Measurements from ENCODE around the gene MMP3.
A peak's percentile ranks its signal among the peaks of the same experiment; 100 is the strongest.
"Not testable (repeated sequence)": the region's sequence is repeated elsewhere in the genome, so short reads cannot be mapped to it uniquely, and the experiment has no call there.

The MMP3 gene

GRCh38 chr11:102843489-102843888 lies at the start of gene MMP3:
Gene MMP3 (minus strand): TSS chr11:102843609. CDS start chr11:102843546, 63 bp downstream.
- no peaks in the 10 kb centered on the region for H3K36me3 ChIP-seq (ENCODE audit: insufficient read depth, low read length)

DNA sequence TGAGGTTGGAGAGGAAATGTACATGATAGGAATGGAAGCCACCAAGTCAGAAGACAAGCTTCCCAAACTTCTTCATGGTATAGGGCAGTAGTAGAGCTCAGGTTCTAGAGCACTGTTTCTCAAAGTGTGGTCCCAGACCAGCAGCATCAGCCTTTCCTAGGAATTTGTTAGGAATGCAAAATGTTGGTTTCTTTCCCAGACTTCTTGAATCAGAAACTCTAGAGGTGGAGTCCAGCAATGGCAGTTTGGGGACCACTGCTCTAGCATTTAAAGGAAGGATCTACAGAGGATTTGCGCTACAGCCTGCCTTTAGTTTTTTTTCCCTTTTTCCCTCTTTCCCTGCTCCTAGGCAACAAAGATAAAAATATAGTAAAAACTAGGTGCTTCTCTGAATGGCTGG lies 48.3 kb upstream of the MMP3 start:
- Histone ChIP-seq H3K36me3 (ENCODE audit: insufficient read depth, low read length) (no peaks in the 10 kb centered on the region), H3K27ac (ENCODE audit: low read depth, low read length) (no peak overlapping the region), H3K4me3 (ENCODE audit: low read depth in 1 of 2, low read length in 2 of 2) (no peak overlapping the region), H3K27me3 (ENCODE audit: control insufficient read depth in 1 of 2, insufficient read depth in 2 of 2, low read length in 2 of 2) (no peaks in the 10 kb centered on the region), H3K9me3 (ENCODE audit: low read length) (no peaks in the 10 kb centered on the region), H3K4me1 (ENCODE audit: insufficient read depth, low read length) (no peaks in the 10 kb centered on the region), H3K9ac (ENCODE audit: low read length) (no peak overlapping the region)

More at GRCh38 chr11:102843489-102843888, at the start of gene MMP3:
- H3K27me3 ChIP-seq (ENCODE audit: control insufficient read depth in 1 of 2, insufficient read depth in 2 of 2, low read length in 2 of 2), result no peaks in the 10 kb centered on the region
- no peak within 1 kb of the TSS for H3K9ac ChIP-seq (ENCODE audit: low read length)
- H3K4me3 ChIP-seq (ENCODE audit: low read depth in 1 of 2, low read length in 2 of 2), result no peak within 1 kb of the TSS
- H3K9me3 ChIP-seq (ENCODE audit: low read length), result no peaks in the 10 kb centered on the region
- H3K4me1 ChIP-seq (ENCODE audit: insufficient read depth, low read length), result no peaks in the 10 kb centered on the region
- no peak within 1 kb of the TSS for H3K27ac ChIP-seq (ENCODE audit: low read depth, low read length)

DNA sequence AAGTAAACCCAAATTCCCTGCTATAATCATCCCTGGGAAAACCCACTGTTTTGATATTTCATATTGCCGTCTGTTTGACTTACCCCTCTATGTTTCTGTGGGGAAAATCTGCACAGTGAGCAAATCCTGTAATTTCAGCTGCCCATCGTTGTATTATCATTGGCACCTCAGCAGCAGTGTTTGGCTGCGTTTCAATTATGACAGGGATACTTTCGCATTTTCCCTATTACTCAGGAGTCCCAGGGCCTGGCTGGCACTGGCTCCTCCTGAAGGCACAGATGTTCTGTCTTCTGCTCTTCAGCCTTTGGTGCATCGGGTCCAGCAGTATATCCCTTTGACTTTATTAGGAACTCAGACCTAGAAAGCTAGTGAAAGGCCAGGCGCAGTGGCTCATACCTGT lies 43.6 kb upstream of the MMP3 start:
- Histone ChIP-seq H3K9ac (ENCODE audit: low read length) (no peak overlapping the region), H3K27me3 (ENCODE audit: control insufficient read depth in 1 of 2, insufficient read depth in 2 of 2, low read length in 2 of 2) (no peaks in the 10 kb centered on the region), H3K27ac (ENCODE audit: low read depth, low read length) (no peak overlapping the region), H3K4me3 (ENCODE audit: low read depth in 1 of 2, low read length in 2 of 2) (no peak overlapping the region), H3K4me1 (ENCODE audit: insufficient read depth, low read length) (no peaks in the 10 kb centered on the region), H3K9me3 (ENCODE audit: low read length) (no peaks in the 10 kb centered on the region), H3K36me3 (ENCODE audit: insufficient read depth, low read length) (no peaks in the 10 kb centered on the region)

GRCh38 chr11:102883141-102883540 lies 39.7 kb upstream of the MMP3 start:
- Histone ChIP-seq H3K9me3 (ENCODE audit: low read length) (no peaks in the 10 kb centered on the region), H3K4me3 (ENCODE audit: low read depth in 1 of 2, low read length in 2 of 2) (no peak overlapping the region), H3K36me3 (ENCODE audit: insufficient read depth, low read length) (no peaks in the 10 kb centered on the region), H3K4me1 (ENCODE audit: insufficient read depth, low read length) (no peaks in the 10 kb centered on the region), H3K27ac (ENCODE audit: low read depth, low read length) (no peak overlapping the region), H3K27me3 (ENCODE audit: control insufficient read depth in 1 of 2, insufficient read depth in 2 of 2, low read length in 2 of 2) (no peaks in the 10 kb centered on the region), H3K9ac (ENCODE audit: low read length) (no peak overlapping the region)

DNA sequence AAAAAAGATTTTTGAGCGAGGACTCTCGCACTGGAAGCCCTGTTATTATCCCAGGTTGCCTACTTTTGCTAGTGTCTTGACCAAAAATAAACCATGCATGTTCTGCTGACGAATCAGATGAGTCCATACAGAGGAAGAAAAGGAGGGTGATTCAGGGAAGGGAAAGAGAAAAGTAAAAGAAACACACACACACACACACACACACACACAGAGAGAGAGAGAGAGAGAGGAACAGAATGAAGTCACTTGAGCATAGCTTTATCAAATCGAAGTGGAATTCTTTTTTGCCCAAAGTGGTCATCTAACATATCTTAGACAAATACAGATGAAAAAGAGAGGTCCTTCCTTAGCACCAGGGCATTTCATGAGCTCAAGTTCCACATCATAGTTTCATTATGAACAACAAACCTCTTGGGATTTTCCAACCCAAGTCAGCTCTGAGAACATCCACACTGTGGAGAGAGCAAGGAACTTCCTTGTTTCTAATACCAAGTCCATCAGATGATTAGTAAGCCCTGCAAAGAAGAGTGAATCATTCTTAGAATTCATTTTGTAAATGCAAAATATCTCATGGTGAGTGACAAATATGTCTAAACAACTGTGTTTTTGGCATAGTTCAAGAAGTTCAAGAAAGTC lies 39.1 kb upstream of the MMP3 start:
- Histone ChIP-seq H3K27me3 (ENCODE audit: control insufficient read depth in 1 of 2, insufficient read depth in 2 of 2, low read length in 2 of 2) (no peaks in the 10 kb centered on the region), H3K9ac (ENCODE audit: low read length) (no peak overlapping the region), H3K9me3 (ENCODE audit: low read length) (no peaks in the 10 kb centered on the region), H3K4me3 (ENCODE audit: low read depth in 1 of 2, low read length in 2 of 2) (no peak overlapping the region), H3K4me1 (ENCODE audit: insufficient read depth, low read length) (no peaks in the 10 kb centered on the region), H3K27ac (ENCODE audit: low read depth, low read length) (no peak overlapping the region), H3K36me3 (ENCODE audit: insufficient read depth, low read length) (no peaks in the 10 kb centered on the region)

DNA sequence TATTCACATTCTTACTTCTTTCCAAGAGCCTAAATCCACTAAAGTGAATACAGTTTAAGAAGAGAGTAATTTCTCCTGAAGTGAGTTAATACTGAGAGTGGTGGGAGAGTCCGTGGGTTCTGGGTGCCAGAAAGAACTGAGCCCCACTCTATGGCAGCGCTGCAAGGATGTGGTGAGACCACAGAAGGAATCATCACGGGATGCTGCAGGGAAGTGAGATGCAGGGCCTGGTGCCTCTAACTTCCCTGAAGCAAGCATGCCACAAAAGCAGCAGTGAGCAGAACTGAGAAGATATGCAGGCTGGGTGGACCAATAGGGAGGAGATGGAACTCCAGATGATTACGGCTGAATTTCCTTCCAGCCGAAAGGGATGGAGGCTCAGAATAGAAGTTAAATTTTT lies 36.4 kb upstream of the MMP3 start:
- Histone ChIP-seq H3K4me3 (ENCODE audit: low read depth in 1 of 2, low read length in 2 of 2) (no peak overlapping the region), H3K27ac (ENCODE audit: low read depth, low read length) (no peak overlapping the region)

DNA sequence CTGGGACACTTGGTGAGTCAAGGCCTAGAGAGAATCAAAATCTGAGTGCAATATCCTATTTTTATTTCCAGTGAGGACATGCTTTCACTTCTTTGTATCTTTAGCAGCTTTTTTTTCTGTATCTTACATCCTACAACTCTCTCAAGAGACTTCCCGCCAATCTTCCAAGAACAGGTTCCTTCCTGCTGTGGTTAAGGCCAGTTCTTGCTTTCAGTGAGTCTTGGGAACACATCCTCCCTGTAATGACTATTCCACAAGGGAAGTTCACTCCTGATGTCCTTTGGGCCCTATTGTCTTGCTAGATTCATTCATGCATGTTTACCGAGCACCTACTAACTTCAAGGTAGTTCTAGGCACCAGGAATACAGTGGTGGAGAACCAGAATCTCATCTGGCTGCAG lies 35.2 kb upstream of the MMP3 start:
- no peaks in the 10 kb centered on the region for H3K4me1 ChIP-seq (ENCODE audit: insufficient read depth, low read length)
- H3K27ac ChIP-seq (ENCODE audit: low read depth, low read length), result no peak overlapping the region
- H3K36me3 ChIP-seq (ENCODE audit: insufficient read depth, low read length), result no peaks in the 10 kb centered on the region
- no peak overlapping the region for H3K9ac ChIP-seq (ENCODE audit: low read length)
- H3K27me3 ChIP-seq (ENCODE audit: control insufficient read depth in 1 of 2, insufficient read depth in 2 of 2, low read length in 2 of 2), result no peaks in the 10 kb centered on the region
- no peak overlapping the region for H3K4me3 ChIP-seq (ENCODE audit: low read depth in 1 of 2, low read length in 2 of 2)
- no peaks in the 10 kb centered on the region for H3K9me3 ChIP-seq (ENCODE audit: low read length)

More for the DNA sequence above, 36.4 kb upstream of the MMP3 start:
- no peaks in the 10 kb centered on the region for H3K36me3 ChIP-seq (ENCODE audit: insufficient read depth, low read length)
- no peaks in the 10 kb centered on the region for H3K9me3 ChIP-seq (ENCODE audit: low read length)
- no peaks in the 10 kb centered on the region for H3K4me1 ChIP-seq (ENCODE audit: insufficient read depth, low read length)
- no peak overlapping the region for H3K9ac ChIP-seq (ENCODE audit: low read length)
- no peaks in the 10 kb centered on the region for H3K27me3 ChIP-seq (ENCODE audit: control insufficient read depth in 1 of 2, insufficient read depth in 2 of 2, low read length in 2 of 2)

- Histone ChIP-seq H3K9me3 (ENCODE audit: low read length) (no peaks in the 10 kb centered on the region), H3K27me3 (ENCODE audit: control insufficient read depth in 1 of 2, insufficient read depth in 2 of 2, low read length in 2 of 2) (no peaks in the 10 kb centered on the region)
Measured at GRCh38 chr11:102874852-102875251, 31.4 kb upstream of the MMP3 start, which contains the start of gene MMP12. Gene MMP12 (minus strand): TSS chr11:102874982. CDS start chr11:102874937, 45 bp downstream.

DNA sequence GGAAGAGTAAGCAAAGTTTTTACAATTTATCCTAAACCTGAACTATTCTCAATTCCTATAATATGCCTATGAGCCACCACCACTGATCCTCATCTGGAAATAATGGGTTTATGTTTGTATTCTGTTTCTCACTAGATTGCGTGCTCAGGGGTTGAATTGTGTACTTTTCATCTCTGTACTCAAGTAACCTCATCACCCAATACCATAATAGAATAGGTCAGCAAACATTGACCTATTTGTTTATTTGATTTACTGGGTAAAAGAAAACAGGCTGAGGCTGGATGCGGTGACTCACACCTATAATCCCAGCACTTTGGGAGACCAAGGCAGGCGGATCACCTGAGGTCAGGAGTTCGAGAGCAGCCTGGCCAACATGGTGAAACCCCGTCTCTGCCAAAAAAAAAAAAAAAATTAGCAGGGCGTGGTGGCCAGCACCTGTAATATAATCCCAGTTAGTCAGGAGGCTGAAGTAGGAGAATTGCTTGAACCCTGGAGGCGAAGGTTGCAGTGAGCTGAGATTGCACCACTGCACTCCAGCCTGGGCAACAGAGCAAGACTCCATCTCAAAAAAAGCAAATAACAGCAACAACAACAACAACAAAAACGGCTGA lies 26.1 kb upstream of the MMP3 start:
- not testable (repeated sequence) for H3K27me3 ChIP-seq (ENCODE audit: control insufficient read depth in 1 of 2, insufficient read depth in 2 of 2, low read length in 2 of 2); H3K4me3 ChIP-seq (ENCODE audit: low read depth in 1 of 2, low read length in 2 of 2); H3K9me3 ChIP-seq (ENCODE audit: low read length); H3K36me3 ChIP-seq (ENCODE audit: insufficient read depth, low read length); H3K27ac ChIP-seq (ENCODE audit: low read depth, low read length); H3K9ac ChIP-seq (ENCODE audit: low read length)
- peaks cover 14% of the 10 kb centered on the region for H3K4me1 ChIP-seq (ENCODE audit: insufficient read depth, low read length)

More at GRCh38 chr11:102874852-102875251, 31.4 kb upstream of the MMP3 start, which contains the start of gene MMP12:
- Histone ChIP-seq H3K36me3 (ENCODE audit: insufficient read depth, low read length) (no peaks in the 10 kb centered on the region), H3K9ac (ENCODE audit: low read length) (no peak within 1 kb of the TSS), H3K4me1 (ENCODE audit: insufficient read depth, low read length) (no peaks in the 10 kb centered on the region), H3K4me3 (ENCODE audit: low read depth in 1 of 2, low read length in 2 of 2) (no peak within 1 kb of the TSS), H3K27ac (ENCODE audit: low read depth, low read length) (no peak within 1 kb of the TSS)

DNA sequence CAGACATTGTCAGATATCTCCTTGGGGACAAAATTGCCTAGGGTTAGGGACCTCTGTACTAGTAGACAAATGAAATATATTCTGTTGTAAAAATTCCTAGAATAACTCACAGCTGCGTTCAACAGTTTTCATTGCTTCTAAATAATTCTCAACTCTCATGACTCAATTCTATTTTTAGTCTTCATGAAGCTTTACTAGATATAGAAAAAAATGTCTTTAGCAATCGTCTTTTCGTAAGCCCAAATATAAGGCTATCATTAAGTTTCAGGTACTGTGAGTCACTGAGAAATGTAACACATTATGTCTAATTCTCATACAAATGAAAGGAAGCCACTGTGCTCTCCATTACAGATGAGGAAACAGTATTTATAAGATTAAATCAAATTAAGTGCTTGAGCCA lies 24.9 kb upstream of the MMP3 start:
- Histone ChIP-seq H3K4me3 (ENCODE audit: low read depth in 1 of 2, low read length in 2 of 2) (no peak overlapping the region), H3K9me3 (ENCODE audit: low read length) (no peaks in the 10 kb centered on the region), H3K27me3 (ENCODE audit: control insufficient read depth in 1 of 2, insufficient read depth in 2 of 2, low read length in 2 of 2) (no peaks in the 10 kb centered on the region), H3K4me1 (ENCODE audit: insufficient read depth, low read length) (peaks cover 25% of the 10 kb centered on the region), H3K9ac (ENCODE audit: low read length) (no peak overlapping the region), H3K27ac (ENCODE audit: low read depth, low read length) (no peak overlapping the region), H3K36me3 (ENCODE audit: insufficient read depth, low read length) (no peaks in the 10 kb centered on the region)

- Histone ChIP-seq H3K27ac (ENCODE audit: low read depth, low read length) (peak overlapping the region; percentile 55), H3K9ac (ENCODE audit: low read length) (no peak overlapping the region), H3K9me3 (ENCODE audit: low read length) (no peaks in the 10 kb centered on the region), H3K36me3 (ENCODE audit: insufficient read depth, low read length) (no peaks in the 10 kb centered on the region), H3K4me1 (ENCODE audit: insufficient read depth, low read length) (peaks cover 25% of the 10 kb centered on the region), H3K4me3 (ENCODE audit: low read depth in 1 of 2, low read length in 2 of 2) (no peak overlapping the region), H3K27me3 (ENCODE audit: control insufficient read depth in 1 of 2, insufficient read depth in 2 of 2, low read length in 2 of 2) (no peaks in the 10 kb centered on the region)
Measured at GRCh38 chr11:102864724-102865123, 21.3 kb upstream of the MMP3 start.

GRCh38 chr11:102853956-102854355 lies 10.5 kb upstream of the MMP3 start:
- Histone ChIP-seq H3K4me1 (ENCODE audit: insufficient read depth, low read length) (peaks cover 11% of the 10 kb centered on the region), H3K27me3 (ENCODE audit: control insufficient read depth in 1 of 2, insufficient read depth in 2 of 2, low read length in 2 of 2) (no peaks in the 10 kb centered on the region), H3K36me3 (ENCODE audit: insufficient read depth, low read length) (no peaks in the 10 kb centered on the region), H3K9me3 (ENCODE audit: low read length) (no peaks in the 10 kb centered on the region), H3K9ac (ENCODE audit: low read length) (no peak overlapping the region), H3K4me3 (ENCODE audit: low read depth in 1 of 2, low read length in 2 of 2) (no peak overlapping the region), H3K27ac (ENCODE audit: low read depth, low read length) (no peak overlapping the region)

All from muscle layer of colon (tissue), 2 donors.